HG03060 (cell line): Measurements from ENCODE around the gene HSPA6.
"Not testable (repeated sequence)": the region's sequence is repeated elsewhere in the genome, so short reads cannot be mapped to it uniquely, and the experiment has no call there.

Experiments used
- ATAC-seq: cut with Tn5 transposase; IDR thresholded peaks from one replicate; pipeline ENCODE4 v1.9.1; 2021; ENCODE audit warnings: low read depth, moderate number of reproducible peaks; ENCODE audit not compliant: unreplicated experiment

The HSPA6 gene

GRCh38 chr1:161531986-161532643 lies 7.8 kb downstream of the HSPA6 start:
- no peak for ATAC-seq

GRCh38 chr1:161532644-161533567 lies 8.6 kb downstream of the HSPA6 start:
- not testable (repeated sequence) for ATAC-seq

GRCh38 chr1:161537068-161537669 lies 12.8 kb downstream of the HSPA6 start:
- ATAC-seq: not testable (repeated sequence)

- ATAC-seq: not testable (repeated sequence)
These were observed 14.7 kb downstream of the HSPA6 start for GRCh38 chr1:161538925-161539479.

GRCh38 chr1:161539731-161540569 lies 15.6 kb downstream of the HSPA6 start:
- peak; percentile 36 for ATAC-seq

GRCh38 chr1:161540570-161540960 lies 16.2 kb downstream of the HSPA6 start:
- ATAC-seq: not testable (repeated sequence)

GRCh38 chr1:161542091-161542559 lies 17.8 kb downstream of the HSPA6 start:
- ATAC-seq: not testable (repeated sequence)

GRCh38 chr1:161543125-161543524 lies 18.8 kb downstream of the HSPA6 start:
- not testable (repeated sequence) for ATAC-seq

GRCh38 chr1:161545005-161545731 lies 20.8 kb downstream of the HSPA6 start:
- ATAC-seq: not testable (repeated sequence)

- ATAC-seq: not testable (repeated sequence)
These were observed 23.8 kb downstream of the HSPA6 start for GRCh38 chr1:161547995-161548741.

- ATAC-seq: not testable (repeated sequence)
These were observed 24.5 kb downstream of the HSPA6 start for GRCh38 chr1:161548749-161549406.

GRCh38 chr1:161549652-161550051 lies 25.3 kb downstream of the HSPA6 start, which contains the start of gene FCGR3A:
TSS of gene FCGR3A (minus strand) at chr1:161549818. CDS start at chr1:161549736, 82 bp downstream.
- ATAC-seq: no peak

- ATAC-seq: not testable (repeated sequence)
These were observed 26.6 kb downstream of the HSPA6 start for GRCh38 chr1:161550942-161551341.

- ATAC-seq: not testable (repeated sequence)
These were observed 29.3 kb downstream of the HSPA6 start for GRCh38 chr1:161553631-161554030.

GRCh38 chr1:161554340-161554739 lies 30.0 kb downstream of the HSPA6 start:
- not testable (repeated sequence) for ATAC-seq

GRCh38 chr1:161554815-161555417 lies 30.6 kb downstream of the HSPA6 start:
- not testable (repeated sequence) for ATAC-seq

- ATAC-seq: not testable (repeated sequence)
These were observed 31.8 kb downstream of the HSPA6 start for GRCh38 chr1:161556143-161556542.
